ENCODE measurements around the gene PAF1. TPM values are rescaled to one million over a fixed set of nuclear protein-coding genes. Genes with fewer than 3 reads are reported as not detected.

The PAF1 gene
- polyA plus RNA-seq (ENCODE audit: insufficient read depth in 1 of 5, insufficient read length in 5 of 5, low replicate concordance in 1 of 5): 10 to 100 TPM; 57.7 to 71.1 (median 69.7) TPM
- long read RNA-seq, donor 1, transcript PAF1-201 (14 exons, 2,066 nt): major isoform, 17 of 88 reads
- long read RNA-seq, donor 1, partial matches to known transcripts: 65 of 88 reads
- long read RNA-seq, donor 1, other reads (novel, unspliced or antisense): 0 of 88 reads
- long read RNA-seq, donor 2, transcript PAF1-201 (14 exons, 2,066 nt): major isoform, 12 of 39 reads
- long read RNA-seq, donor 2, partial matches to known transcripts: 25 of 39 reads
- long read RNA-seq, donor 2, other reads (novel, unspliced or antisense): 0 of 39 reads
- long read RNA-seq, donor 3, transcript PAF1-201 (14 exons, 2,066 nt): major isoform, 7 of 14 reads
- long read RNA-seq, donor 3, partial matches to known transcripts: 7 of 14 reads
- long read RNA-seq, donor 3, other reads (novel, unspliced or antisense): 0 of 14 reads
- long read RNA-seq, donor 4, partial matches to known transcripts: 0 of 2 reads
- long read RNA-seq, donor 4, other reads (novel, unspliced or antisense): 0 of 2 reads
- long read RNA-seq, donor 5, transcript PAF1-201 (14 exons, 2,066 nt): major isoform, 9 of 78 reads
- long read RNA-seq, donor 5, partial matches to known transcripts: 69 of 78 reads
- long read RNA-seq, donor 5, other reads (novel, unspliced or antisense): 0 of 78 reads
- long read RNA-seq, donor 6, transcript PAF1-201 (14 exons, 2,066 nt): major isoform, 9 of 18 reads
- long read RNA-seq, donor 6, partial matches to known transcripts: 5 of 18 reads
- long read RNA-seq, donor 6, other reads (novel, unspliced or antisense): 0 of 18 reads
- long read RNA-seq, donor 7, transcript PAF1-201 (14 exons, 2,066 nt): major isoform, 9 of 35 reads
- long read RNA-seq, donor 7, partial matches to known transcripts: 26 of 35 reads
- long read RNA-seq, donor 7, other reads (novel, unspliced or antisense): 0 of 35 reads
- long read RNA-seq, donor 8, partial matches to known transcripts: 0 of 4 reads
- long read RNA-seq, donor 8, other reads (novel, unspliced or antisense): 0 of 4 reads

GRCh38 chr19:39390751-39391437, at the start of gene PAF1, which contains the start of gene MED29:
PAF1 (minus strand) TSS chr19:39391106; CDS start chr19:39390864, 242 bp downstream.
MED29 (plus strand) TSS chr19:39391378; CDS start chr19:39391423, 45 bp downstream.
- DNase-seq: peak; percentile 99 to 100

- DNase-seq: no peak
Observed at GRCh38 chr19:39438270-39438934, 47.5 kb upstream of the PAF1 start.

GRCh38 chr19:39436350-39436716, 45.4 kb upstream of the PAF1 start:
- DNase-seq: no peak

- peak; percentile 96 to 97 for DNase-seq
Observed at GRCh38 chr19:39435499-39436349, 44.8 kb upstream of the PAF1 start, which contains the start of gene RPS16. RPS16 (minus strand) TSS chr19:39435949; CDS start chr19:39435895, 54 bp downstream.

- no peak for DNase-seq
Observed at GRCh38 chr19:39434123-39435076, 43.5 kb upstream of the PAF1 start.

- no peak for DNase-seq
Observed at GRCh38 chr19:39433480-39434079, 42.7 kb upstream of the PAF1 start.

- no peak for DNase-seq
Observed at GRCh38 chr19:39432677-39433025, 41.7 kb upstream of the PAF1 start.

GRCh38 chr19:39430675-39431593, 40.0 kb upstream of the PAF1 start:
- DNase-seq: no peak

- DNase-seq: peak; percentile 76 to 79
Observed at GRCh38 chr19:39428283-39429112, 37.6 kb upstream of the PAF1 start.

- no peak for DNase-seq
Observed at GRCh38 chr19:39427707-39428106, 36.8 kb upstream of the PAF1 start.

- DNase-seq: no peak
Observed at GRCh38 chr19:39426170-39426569, 35.3 kb upstream of the PAF1 start.

GRCh38 chr19:39425744-39426143, 34.8 kb upstream of the PAF1 start:
- no peak for DNase-seq

- DNase-seq: no peak
Observed at GRCh38 chr19:39424934-39425333, 34.0 kb upstream of the PAF1 start.

GRCh38 chr19:39423258-39424086, 32.6 kb upstream of the PAF1 start:
- DNase-seq: no peak

GRCh38 chr19:39422020-39422419, 31.1 kb upstream of the PAF1 start:
- DNase-seq: no peak
